HT1080 (cell line): ENCODE measurements around the gene ATP5IF1. TPM values are rescaled to one million over a fixed set of nuclear protein-coding genes. Genes with fewer than 3 reads are reported as not detected.
A peak's percentile ranks its signal among the peaks of the same experiment; 100 is the strongest.

Experiments
- DNase-seq: peaks from one replicate; pipeline ENCODE4 v3.0.0-alpha.2; 2015; ENCODE audit warnings: low read depth
- polyA plus RNA-seq, 2 experiments: library from polyadenylated mRNA; depleted of rRNA; stranded (reverse); fragments of >200 nt; gene quantifications; 2 replicates each; pipeline ENCODE4 v1.2.3, GENCODE V29; 2015
- total RNA-seq: library from RNA; depleted of rRNA; stranded (reverse); fragments of >200 nt; shearing (Covaris generic); gene quantifications from 2 replicates; pipeline ENCODE4 v1.2.3, GENCODE V29; 2014; rRNA removed

Gene ATP5IF1
- total RNA-seq = 171 and 197 TPM in 2 replicates
- 182 and 237 TPM in 2 replicates for polyA plus RNA-seq (2015; cell fraction: cytosol; rRNA removed)
- 73.9 and 87.3 TPM in 2 replicates for polyA plus RNA-seq (2015; cell fraction: nucleus; rRNA removed)

- peak; percentile 98 for DNase-seq
These were observed at the start of gene ATP5IF1 for GRCh38 chr1:28235755-28236655. Gene ATP5IF1, plus strand, starts transcription at chr1:28236124. Its CDS starts 60 bp downstream, at chr1:28236184.

- DNase-seq = no peak
These were observed 45.5 kb upstream of the ATP5IF1 start for GRCh38 chr1:28190337-28190979.

GRCh38 chr1:28190996-28191645 is 44.8 kb upstream of the ATP5IF1 start:
- DNase-seq = no peak

- no peak for DNase-seq
These were observed 42.2 kb upstream of the ATP5IF1 start for GRCh38 chr1:28193701-28194161.

GRCh38 chr1:28194326-28195035 is 41.4 kb upstream of the ATP5IF1 start:
- no peak for DNase-seq

GRCh38 chr1:28195780-28196179 is 40.1 kb upstream of the ATP5IF1 start:
- no peak for DNase-seq

GRCh38 chr1:28196330-28196729 is 39.6 kb upstream of the ATP5IF1 start:
- DNase-seq = no peak

- no peak for DNase-seq
These were observed 38.1 kb upstream of the ATP5IF1 start for GRCh38 chr1:28197682-28198415.

GRCh38 chr1:28199328-28200233 is 36.3 kb upstream of the ATP5IF1 start:
- DNase-seq = no peak

- no peak for DNase-seq
These were observed 35.6 kb upstream of the ATP5IF1 start for GRCh38 chr1:28200234-28200873.

GRCh38 chr1:28205243-28205642 is 30.7 kb upstream of the ATP5IF1 start:
- no peak for DNase-seq

GRCh38 chr1:28208818-28209441 is 27.0 kb upstream of the ATP5IF1 start:
- DNase-seq = peak; percentile 64

GRCh38 chr1:28209700-28210099 is 26.2 kb upstream of the ATP5IF1 start:
- DNase-seq = no peak

GRCh38 chr1:28213315-28213714 is 22.6 kb upstream of the ATP5IF1 start:
- DNase-seq = no peak

GRCh38 chr1:28229089-28229488 is 6.8 kb upstream of the ATP5IF1 start:
- DNase-seq = no peak

- DNase-seq = no peak
These were observed 5.9 kb upstream of the ATP5IF1 start for GRCh38 chr1:28229996-28230395.

GRCh38 chr1:28232558-28233263 is 3.2 kb upstream of the ATP5IF1 start, which contains the start of gene DNAJC8:
Gene DNAJC8, minus strand, starts transcription at chr1:28233029. Its CDS starts 31 bp downstream, at chr1:28232998.
- peak; percentile 78 for DNase-seq

- DNase-seq = no peak
These were observed 2.7 kb upstream of the ATP5IF1 start for GRCh38 chr1:28233264-28233606.
